GM19099 (cell line): ENCODE results near the gene NPNT.

Experiments used
- POLR2A ChIP-seq: IDR thresholded peaks from 3 replicates; pipeline ENCODE4 v1.6.1; 2011; ENCODE audit warnings: low read depth; ENCODE audit not compliant: insufficient read length; ENCODE audit errors: extremely low read depth

NPNT gene

GRCh38 chr4:105978684-105979296, 83.5 kb downstream of the NPNT start:
- no peak for TF ChIP-seq POLR2A

- no peak for TF ChIP-seq POLR2A
Measured at GRCh38 chr4:105979506-105979905, 84.2 kb downstream of the NPNT start.

GRCh38 chr4:105988671-105989070, 93.4 kb downstream of the NPNT start:
- no peak for TF ChIP-seq POLR2A

- no peak for TF ChIP-seq POLR2A
Measured at GRCh38 chr4:105989485-105990242, 94.4 kb downstream of the NPNT start.

- no peak for TF ChIP-seq POLR2A
Measured at GRCh38 chr4:105990933-105991332, 95.7 kb downstream of the NPNT start.

GRCh38 chr4:105991726-105992125, 96.5 kb downstream of the NPNT start:
- no peak for TF ChIP-seq POLR2A

- TF ChIP-seq POLR2A: no peak
Measured at GRCh38 chr4:105992641-105993305, 97.5 kb downstream of the NPNT start.

GRCh38 chr4:105994061-105994460, 98.8 kb downstream of the NPNT start:
- no peak for TF ChIP-seq POLR2A

- no peak for TF ChIP-seq POLR2A
Measured at GRCh38 chr4:105994841-105995501, 99.7 kb downstream of the NPNT start.

GRCh38 chr4:105996845-105997244, 101.6 kb downstream of the NPNT start:
- TF ChIP-seq POLR2A: no peak

GRCh38 chr4:105998171-105999063, 103.1 kb downstream of the NPNT start:
- TF ChIP-seq POLR2A: no peak

GRCh38 chr4:106002994-106003393, 107.7 kb downstream of the NPNT start:
- TF ChIP-seq POLR2A: no peak

- no peak for TF ChIP-seq POLR2A
Measured at GRCh38 chr4:106010761-106011160, 115.5 kb downstream of the NPNT start.

GRCh38 chr4:106011387-106011786, 116.1 kb downstream of the NPNT start:
- TF ChIP-seq POLR2A: no peak
